Trophoblast cell (in vitro differentiated cells and primary cell): ENCODE results near the gene KANSL1.
"Not testable (repeated sequence)": the region's sequence is repeated elsewhere in the genome, so short reads cannot be mapped to it uniquely, and the experiment has no call there.

ENCODE experiments used
- DNase-seq, 2 donors: peaks; one replicate each; pipeline ENCODE4 v3.0.0-alpha.2; 2016
- H2AFZ ChIP-seq: 2 replicates; pipeline ENCODE4 v1.6.1; 2013; ENCODE audit warnings: low read length, moderate library complexity, mild to moderate bottlenecking; ENCODE audit not compliant: insufficient read depth, poor library complexity
- H2AK5ac ChIP-seq: 2 replicates; pipeline ENCODE4 v1.6.1; 2013; ENCODE audit warnings: mild to moderate bottlenecking, low read length
- H2BK120ac ChIP-seq: 2 replicates; pipeline ENCODE4 v1.6.1; 2013; ENCODE audit warnings: low read length, mild to moderate bottlenecking, moderate library complexity; ENCODE audit not compliant: insufficient read depth, poor library complexity
- H2BK12ac ChIP-seq: 2 replicates; pipeline ENCODE4 v1.6.1; 2013; ENCODE audit warnings: mild to moderate bottlenecking, low read length, moderate library complexity
- H2BK5ac ChIP-seq: 2 replicates; pipeline ENCODE4 v1.6.1; 2013; ENCODE audit warnings: low read length, low read depth, moderate library complexity, mild to moderate bottlenecking; ENCODE audit not compliant: poor library complexity
- H3K14ac ChIP-seq: 2 replicates; pipeline ENCODE4 v1.6.1; 2013; ENCODE audit warnings: mild to moderate bottlenecking, low read length
- H3K18ac ChIP-seq: 2 replicates; pipeline ENCODE4 v1.6.1; 2013; ENCODE audit warnings: mild to moderate bottlenecking, low read length
- H3K23ac ChIP-seq: 2 replicates; pipeline ENCODE4 v1.6.1; 2013; ENCODE audit warnings: low read length
- H3K27ac ChIP-seq: 2 replicates; pipeline ENCODE4 v1.5.1; 2013; ENCODE audit warnings: low read depth, mild to moderate bottlenecking, inconsistent platforms, low read length, moderate library complexity
- H3K27me3 ChIP-seq: 2 replicates; pipeline ENCODE4 v1.6.1; 2013; ENCODE audit warnings: inconsistent platforms, mild to moderate bottlenecking, low read length, moderate library complexity; ENCODE audit not compliant: insufficient read depth
- H3K36me3 ChIP-seq, 2 experiments: 1 replicate in 1 of 2; 2 replicates in 1 of 2; pipeline ENCODE4 v1.6.1; 2013; ENCODE audit warnings: low read length in 2 of 2, mild to moderate bottlenecking in 2 of 2, moderate library complexity in 1 of 2; ENCODE audit not compliant: insufficient read depth in 2 of 2, control insufficient read depth in 1 of 2
- H3K4ac ChIP-seq: 2 replicates; pipeline ENCODE4 v1.6.1; 2013; ENCODE audit warnings: low read depth, mild to moderate bottlenecking, low read length, moderate library complexity
- H3K4me1 ChIP-seq, 2 experiments: 1 replicate in 1 of 2; 2 replicates in 1 of 2; pipeline ENCODE4 v1.6.1; 2013; ENCODE audit warnings: low read length in 2 of 2, mild to moderate bottlenecking in 2 of 2, moderate library complexity in 1 of 2; ENCODE audit not compliant: insufficient read depth in 2 of 2, control insufficient read depth in 1 of 2
- H3K4me2 ChIP-seq: 2 replicates; pipeline ENCODE4 v1.6.1; 2013; ENCODE audit warnings: inconsistent platforms, mild to moderate bottlenecking, low read length, moderate library complexity
- H3K4me3 ChIP-seq: 2 replicates; pipeline ENCODE4 v1.5.1; 2013; ENCODE audit warnings: mild to moderate bottlenecking, low read depth, low read length, inconsistent platforms
- H3K79me1 ChIP-seq: one replicate; pipeline ENCODE4 v1.6.1; 2013; ENCODE audit warnings: low read length
- H3K79me2 ChIP-seq: 2 replicates; pipeline ENCODE4 v1.6.1; 2013; ENCODE audit warnings: low read length, mild to moderate bottlenecking; ENCODE audit not compliant: control insufficient read depth, insufficient read depth, poor library complexity
- H3K9ac ChIP-seq: 2 replicates; pipeline ENCODE4 v1.6.1; 2013; ENCODE audit warnings: mild to moderate bottlenecking, low read length
- H3K9me3 ChIP-seq: 2 replicates; pipeline ENCODE4 v1.6.1; 2013; ENCODE audit warnings: low read depth, mild to moderate bottlenecking, control low read depth, inconsistent platforms, low read length; ENCODE audit not compliant: insufficient read depth
- H4K12ac ChIP-seq: 2 replicates; pipeline ENCODE4 v1.6.1; 2013; ENCODE audit warnings: low read depth, mild to moderate bottlenecking, low read length, moderate library complexity
- H4K8ac ChIP-seq: 2 replicates; pipeline ENCODE4 v1.6.1; 2013; ENCODE audit warnings: low read depth, mild to moderate bottlenecking, low read length, moderate library complexity
- H4K91ac ChIP-seq: one replicate; pipeline ENCODE4 v1.6.1; 2013; ENCODE audit warnings: low read depth, mild to moderate bottlenecking, low read length, moderate library complexity
- WGBS: extraction: QIAGEN DNeasy Blood & Tissue Kit; methylation state at CpG from one replicate; pipeline ENCODE4 v1.1.7; 2013; ENCODE audit warnings: missing lambda C conversion rate; ENCODE audit not compliant: insufficient read length, insufficient coverage; ENCODE audit errors: extremely low coverage; 5-methylcytosine and 5-hydroxymethylcytosine counted together

The KANSL1 gene

DNA sequence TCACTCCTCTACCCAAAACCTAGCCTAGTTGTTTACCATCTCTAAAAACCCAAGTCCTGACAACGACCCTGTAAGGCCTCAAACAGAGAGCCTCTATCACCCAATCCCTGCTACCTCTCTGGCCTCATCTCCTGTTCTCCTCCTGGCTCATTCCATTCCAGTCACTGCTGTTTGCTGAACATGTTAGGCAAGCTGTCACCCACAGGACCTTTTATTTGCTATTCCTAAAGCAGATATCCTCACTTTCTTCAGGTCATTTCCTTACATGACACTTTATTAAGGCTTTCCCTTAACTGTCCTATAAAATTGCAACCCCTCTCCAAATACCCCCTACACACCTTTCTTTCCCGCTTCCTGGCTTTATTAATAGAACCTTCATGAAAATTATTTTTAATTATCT lies 85.1 kb downstream of the KANSL1 start:
- Histone ChIP-seq H2BK5ac (no peak overlapping the region), H2BK120ac (no peak overlapping the region), H3K23ac (no peak overlapping the region), H3K9me3 (no peaks in the 10 kb centered on the region), H3K4ac (no peak overlapping the region), H3K9ac (no peak overlapping the region), H3K14ac (no peak overlapping the region), H2BK12ac (no peak overlapping the region), H2AFZ (no peak overlapping the region), H4K12ac (no peak overlapping the region), H3K4me1 (peaks cover 0 to 7% of the 10 kb centered on the region in 2 experiments), H3K27ac (no peak overlapping the region), H3K27me3 (no peaks in the 10 kb centered on the region), H3K18ac (no peak overlapping the region), H3K36me3 (no peaks in the 10 kb centered on the region), H3K79me1 (no peaks in the 10 kb centered on the region), H3K4me3 (no peak overlapping the region), H2AK5ac (no peak overlapping the region), H3K4me2 (no peak overlapping the region), H4K8ac (no peak overlapping the region), H3K79me2 (peaks cover 11% of the 10 kb centered on the region), H4K91ac (no peak overlapping the region)
- no peak for DNase-seq
- WGBS: 100% methylated on average over 1 of the region's 2 CpGs

DNA sequence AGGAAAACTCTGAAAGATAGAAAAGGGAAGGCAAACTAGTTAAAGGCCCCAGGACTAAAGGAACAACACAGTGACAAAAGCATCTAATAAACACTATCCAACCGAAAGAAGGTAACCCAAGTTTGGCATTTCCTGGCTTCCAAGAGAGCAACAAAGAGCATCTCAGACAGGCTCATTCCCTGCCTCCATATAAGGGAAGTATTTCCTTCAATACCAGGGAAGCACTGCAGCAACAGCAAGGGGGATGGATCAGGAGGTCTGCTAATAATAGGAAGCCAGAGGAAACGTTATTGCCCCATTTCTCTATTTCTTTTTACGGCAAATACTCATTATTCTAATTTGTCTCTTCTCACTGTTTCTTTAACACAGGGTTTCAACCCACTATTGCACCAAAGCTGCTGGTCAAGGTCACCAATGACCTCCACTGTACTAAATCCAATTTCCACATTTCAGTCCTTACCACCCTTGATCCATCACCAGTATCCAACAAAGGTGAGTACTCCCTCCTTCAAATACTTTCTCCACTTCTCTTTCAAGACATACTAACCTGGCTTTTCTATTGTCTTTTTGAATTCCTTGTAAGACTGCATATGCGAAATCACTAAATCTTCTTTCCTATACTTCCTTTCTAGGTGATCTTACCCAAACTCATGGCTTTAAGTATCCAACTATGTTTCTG lies 86.1 kb downstream of the KANSL1 start:
- Histone ChIP-seq H3K4me1 (peaks cover 0 to 7% of the 10 kb centered on the region in 2 experiments), H3K9me3 (no peaks in the 10 kb centered on the region), H3K9ac (no peak overlapping the region), H4K8ac (no peak overlapping the region), H3K18ac (no peak overlapping the region), H2BK5ac (no peak overlapping the region), H3K79me2 (peaks cover 7% of the 10 kb centered on the region), H3K4ac (peak overlapping the region; percentile 25), H4K91ac (no peak overlapping the region), H2AFZ (no peak overlapping the region), H2BK120ac (no peak overlapping the region), H3K79me1 (no peaks in the 10 kb centered on the region), H4K12ac (no peak overlapping the region), H2BK12ac (no peak overlapping the region), H3K4me2 (no peak overlapping the region), H3K14ac (no peak overlapping the region), H2AK5ac (no peak overlapping the region), H3K27ac (no peak overlapping the region), H3K27me3 (no peaks in the 10 kb centered on the region), H3K4me3 (no peak overlapping the region), H3K36me3 (no peaks in the 10 kb centered on the region), H3K23ac (no peak overlapping the region)
- no peak for DNase-seq
- WGBS: no CpG with 5 or more reads among the region's 4 CpGs

DNA sequence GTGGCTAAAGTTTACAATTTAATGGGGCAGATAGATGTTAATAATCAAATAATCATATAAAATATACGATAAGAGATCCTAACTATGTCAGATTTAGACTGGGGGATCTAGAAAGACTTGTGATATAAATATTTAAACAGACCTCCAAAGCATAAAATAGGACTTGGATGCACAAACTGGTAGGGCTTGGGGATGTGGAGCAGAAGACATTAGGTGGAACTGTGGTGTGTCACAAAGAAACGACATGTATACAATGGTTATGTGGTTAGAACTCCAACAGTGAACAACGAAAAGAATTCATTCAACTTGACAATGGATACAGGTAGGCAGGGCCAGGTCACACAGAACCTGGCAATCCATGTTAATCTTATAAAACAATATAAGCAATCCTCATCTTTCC lies 90.4 kb downstream of the KANSL1 start:
- H2AFZ ChIP-seq, H3K18ac ChIP-seq, H3K4me1 ChIP-seq, H4K91ac ChIP-seq, H3K23ac ChIP-seq, H3K4me3 ChIP-seq, H3K79me2 ChIP-seq, H3K27ac ChIP-seq, H3K9me3 ChIP-seq, H3K14ac ChIP-seq, H2AK5ac ChIP-seq, H4K8ac ChIP-seq, H4K12ac ChIP-seq, DNase-seq, H3K4me2 ChIP-seq, H3K79me1 ChIP-seq, H2BK120ac ChIP-seq, H3K9ac ChIP-seq, H3K36me3 ChIP-seq, H3K4ac ChIP-seq, H3K27me3 ChIP-seq, H2BK5ac ChIP-seq, H2BK12ac ChIP-seq: not testable (repeated sequence)
- no CpG with 5 or more reads among the region's 3 CpGs for WGBS

GRCh38 chr17:46101785-46102617 lies 91.2 kb downstream of the KANSL1 start:
- not testable (repeated sequence) for H3K4me3 ChIP-seq

More at GRCh38 chr17:46101785-46102617, 91.2 kb downstream of the KANSL1 start:
- not testable (repeated sequence) for DNase-seq, H3K36me3 ChIP-seq, H3K4me2 ChIP-seq, H3K9ac ChIP-seq, H2AFZ ChIP-seq, H3K14ac ChIP-seq, H2BK5ac ChIP-seq, H2AK5ac ChIP-seq, H3K79me2 ChIP-seq, H4K91ac ChIP-seq, H4K8ac ChIP-seq, H3K27me3 ChIP-seq, H3K18ac ChIP-seq, H2BK120ac ChIP-seq, H2BK12ac ChIP-seq, H3K9me3 ChIP-seq, H3K4me1 ChIP-seq, H4K12ac ChIP-seq, H3K79me1 ChIP-seq, H3K23ac ChIP-seq
- peak overlapping the region; percentile 37 for H3K4ac ChIP-seq
- H3K27ac ChIP-seq: peak overlapping the region; percentile 75
- WGBS: no CpG with 5 or more reads among the region's 9 CpGs
